H1 (cell line): ENCODE data around the gene HTR4. TPM values are rescaled to one million over a fixed set of nuclear protein-coding genes. Genes with fewer than 3 reads are reported as not detected.

Experiments
- BRCA1 ChIP-seq: IDR thresholded peaks from 2 replicates; pipeline ENCODE4 v1.6.1; 2012; ENCODE audit warnings: low read depth, low read length, improper control_type of control experiment
- POLR2AphosphoS5 ChIP-seq: IDR thresholded peaks from 2 replicates; pipeline ENCODE4 v1.6.1; 2011; ENCODE audit warnings: low read depth, low read length
- SP4 ChIP-seq: IDR thresholded peaks from 2 replicates; pipeline ENCODE4 v1.6.1; 2012; ENCODE audit warnings: low read length, inconsistent platforms
- TBP ChIP-seq: IDR thresholded peaks from 2 replicates; pipeline ENCODE4 v1.6.1; 2011; ENCODE audit warnings: low read depth, low read length, improper control_type of control experiment
- polyA plus RNA-seq, 7 experiments: library from polyadenylated mRNA; depleted of rRNA in 3 of 7; stranded (reverse) in 5 of 7; unstranded in 2 of 7; fragments of >200 nt in 5 of 7; fragments of 200-250 nt in 2 of 7; gene quantifications; 1 replicate in 5 of 7; 2 replicates in 1 of 7; 4 replicates in 1 of 7; pipeline versions ENCODE4 v1.2.1 to v1.2.3, GENCODE V29; 2011 to 2013; ENCODE audit warnings: missing spikeins in 2 of 7, mixed read lengths in 2 of 7
- total RNA-seq: library from RNA; stranded (reverse); fragmentation: NEBNext Ultra II Directional; extraction: Animal tissue kit (Norgen Biotek cat#: 25700); gene quantifications from 2 replicates; pipeline ENCODE4 v1.2.1, GENCODE V29; 2021
- TF ChIP-seq, protein P1 (sequence below), 3 experiments: IDR thresholded peaks; 1 replicate in 2 of 3; 2 replicates in 1 of 3; pipeline versions ENCODE4 v1.5.1 to v1.6.1; 2011; ENCODE audit warnings: low read length in 3 of 3, mild to moderate bottlenecking in 3 of 3, inconsistent platforms in 2 of 3, low read depth in 1 of 3, moderate library complexity in 1 of 3; ENCODE audit not compliant: insufficient read depth in 1 of 3; ENCODE audit errors: control extremely low read depth in 1 of 3

HTR4 gene
- total and polyA plus RNA-seq, 2 of the 8 experiments (the other 6 are each of a cell fraction or from before 2014, with no cell fraction given): not detected

DNA sequence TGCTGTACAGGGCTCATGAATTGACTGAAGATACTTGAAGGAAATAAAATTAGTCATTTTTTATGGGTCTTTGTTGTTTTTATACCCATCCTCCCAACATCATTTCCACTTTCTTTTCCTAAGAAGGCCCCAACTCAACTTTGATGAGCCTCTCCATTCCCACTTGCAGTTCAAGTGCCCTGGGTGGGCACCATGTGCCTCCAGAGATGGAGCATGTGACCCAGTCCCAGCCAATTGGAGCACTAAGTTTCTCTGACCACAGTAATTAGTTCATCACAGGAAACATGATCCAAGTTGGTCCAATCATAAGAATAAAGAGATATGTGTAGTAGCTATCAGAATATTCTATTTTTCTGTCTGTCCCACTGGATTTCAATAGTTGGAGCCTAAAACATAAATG lies 46.9 kb downstream of the HTR4 start (continued):
- TF ChIP-seq, protein P1, sequence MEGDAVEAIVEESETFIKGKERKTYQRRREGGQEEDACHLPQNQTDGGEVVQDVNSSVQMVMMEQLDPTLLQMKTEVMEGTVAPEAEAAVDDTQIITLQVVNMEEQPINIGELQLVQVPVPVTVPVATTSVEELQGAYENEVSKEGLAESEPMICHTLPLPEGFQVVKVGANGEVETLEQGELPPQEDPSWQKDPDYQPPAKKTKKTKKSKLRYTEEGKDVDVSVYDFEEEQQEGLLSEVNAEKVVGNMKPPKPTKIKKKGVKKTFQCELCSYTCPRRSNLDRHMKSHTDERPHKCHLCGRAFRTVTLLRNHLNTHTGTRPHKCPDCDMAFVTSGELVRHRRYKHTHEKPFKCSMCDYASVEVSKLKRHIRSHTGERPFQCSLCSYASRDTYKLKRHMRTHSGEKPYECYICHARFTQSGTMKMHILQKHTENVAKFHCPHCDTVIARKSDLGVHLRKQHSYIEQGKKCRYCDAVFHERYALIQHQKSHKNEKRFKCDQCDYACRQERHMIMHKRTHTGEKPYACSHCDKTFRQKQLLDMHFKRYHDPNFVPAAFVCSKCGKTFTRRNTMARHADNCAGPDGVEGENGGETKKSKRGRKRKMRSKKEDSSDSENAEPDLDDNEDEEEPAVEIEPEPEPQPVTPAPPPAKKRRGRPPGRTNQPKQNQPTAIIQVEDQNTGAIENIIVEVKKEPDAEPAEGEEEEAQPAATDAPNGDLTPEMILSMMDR (IDR thresholded peaks at IDR 0.05; ENCODE audit: control extremely low read depth in 1 of 3, insufficient read depth in 1 of 3, low read depth in 1 of 3, low read length in 3 of 3): no peak
- TF ChIP-seq TBP: no peak
- no peak for TF ChIP-seq POLR2AphosphoS5
- TF ChIP-seq SP4: no peak
- no peak for TF ChIP-seq BRCA1
